Transverse colon (tissue), 4 donors: ENCODE data around the gene ITGB2.

Experiments
- EP300 ChIP-seq: sonication (generic); formaldehyde crosslinking; IDR thresholded peaks from one replicate; pipeline ENCODE4 v1.6.1; 2017; ENCODE audit warnings: antibody characterized with exemption, low read depth
- POLR2A ChIP-seq: fragments of 450-650 bp; IDR thresholded peaks from one replicate; pipeline ENCODE4 v1.6.1; 2016; ENCODE audit warnings: antibody characterized with exemption, mild to moderate bottlenecking, moderate library complexity
- POLR2AphosphoS5 ChIP-seq, 3 donors: sonication (generic); formaldehyde crosslinking; IDR thresholded peaks; one replicate each; pipeline ENCODE4 v1.6.1; 2016; ENCODE audit warnings: antibody characterized with exemption in 3 of 3
- TF ChIP-seq, protein P1 (sequence below), 5 experiments: fragments of 200-600 bp in 3 of 5; fragments of 450-650 bp in 2 of 5; sonication (generic) in 3 of 5; IDR thresholded peaks; 1 replicate in 2 of 5; 2 replicates in 3 of 5; pipeline ENCODE4 v1.5.1; 2016 to 2017; ENCODE audit warnings: antibody characterized with exemption in 5 of 5, inconsistent platforms in 3 of 5, mild to moderate bottlenecking in 2 of 5, moderate library complexity in 1 of 5

- TF ChIP-seq, protein P1, sequence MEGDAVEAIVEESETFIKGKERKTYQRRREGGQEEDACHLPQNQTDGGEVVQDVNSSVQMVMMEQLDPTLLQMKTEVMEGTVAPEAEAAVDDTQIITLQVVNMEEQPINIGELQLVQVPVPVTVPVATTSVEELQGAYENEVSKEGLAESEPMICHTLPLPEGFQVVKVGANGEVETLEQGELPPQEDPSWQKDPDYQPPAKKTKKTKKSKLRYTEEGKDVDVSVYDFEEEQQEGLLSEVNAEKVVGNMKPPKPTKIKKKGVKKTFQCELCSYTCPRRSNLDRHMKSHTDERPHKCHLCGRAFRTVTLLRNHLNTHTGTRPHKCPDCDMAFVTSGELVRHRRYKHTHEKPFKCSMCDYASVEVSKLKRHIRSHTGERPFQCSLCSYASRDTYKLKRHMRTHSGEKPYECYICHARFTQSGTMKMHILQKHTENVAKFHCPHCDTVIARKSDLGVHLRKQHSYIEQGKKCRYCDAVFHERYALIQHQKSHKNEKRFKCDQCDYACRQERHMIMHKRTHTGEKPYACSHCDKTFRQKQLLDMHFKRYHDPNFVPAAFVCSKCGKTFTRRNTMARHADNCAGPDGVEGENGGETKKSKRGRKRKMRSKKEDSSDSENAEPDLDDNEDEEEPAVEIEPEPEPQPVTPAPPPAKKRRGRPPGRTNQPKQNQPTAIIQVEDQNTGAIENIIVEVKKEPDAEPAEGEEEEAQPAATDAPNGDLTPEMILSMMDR (IDR thresholded peaks at IDR 0.05), result no peak
- TF ChIP-seq POLR2A (no peak), POLR2AphosphoS5 (IDR thresholded peaks at IDR 0.05) (no peak), EP300 (no peak)
Observed at GRCh38 chr21:44956356-44957046, 35.8 kb upstream of the ITGB2 start.
